ENCODE results near the gene NXPE3. TPM values are rescaled to one million over a fixed set of nuclear protein-coding genes. Genes with fewer than 3 reads are reported as not detected.

Gene NXPE3
- total and polyA plus RNA-seq, 9 of the 15 experiments (the other 6 are each of a cell fraction or from before 2014, with no cell fraction given): 0.25 to 2.5 (median 0.95) TPM

DNA sequence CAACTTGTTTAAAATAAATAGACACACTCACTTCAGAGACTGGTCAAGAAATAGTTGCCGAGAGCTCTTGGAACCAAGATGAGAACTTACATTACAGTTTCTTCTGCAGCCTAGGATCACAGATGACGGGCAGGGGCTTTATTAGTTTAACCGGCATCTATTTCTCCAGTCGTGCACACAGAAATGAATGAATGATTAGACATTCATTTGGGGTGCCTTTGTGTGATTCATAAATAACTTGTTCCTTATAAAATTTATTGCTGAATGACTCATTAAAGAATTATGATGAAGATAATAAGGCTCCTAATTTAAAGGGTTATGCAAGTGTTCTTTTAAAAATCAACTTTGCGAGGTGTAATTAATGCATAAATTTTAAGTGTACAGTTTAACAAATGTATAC, 91.1 kb downstream of the NXPE3 start (continued):
- TF ChIP-seq, protein P1, sequence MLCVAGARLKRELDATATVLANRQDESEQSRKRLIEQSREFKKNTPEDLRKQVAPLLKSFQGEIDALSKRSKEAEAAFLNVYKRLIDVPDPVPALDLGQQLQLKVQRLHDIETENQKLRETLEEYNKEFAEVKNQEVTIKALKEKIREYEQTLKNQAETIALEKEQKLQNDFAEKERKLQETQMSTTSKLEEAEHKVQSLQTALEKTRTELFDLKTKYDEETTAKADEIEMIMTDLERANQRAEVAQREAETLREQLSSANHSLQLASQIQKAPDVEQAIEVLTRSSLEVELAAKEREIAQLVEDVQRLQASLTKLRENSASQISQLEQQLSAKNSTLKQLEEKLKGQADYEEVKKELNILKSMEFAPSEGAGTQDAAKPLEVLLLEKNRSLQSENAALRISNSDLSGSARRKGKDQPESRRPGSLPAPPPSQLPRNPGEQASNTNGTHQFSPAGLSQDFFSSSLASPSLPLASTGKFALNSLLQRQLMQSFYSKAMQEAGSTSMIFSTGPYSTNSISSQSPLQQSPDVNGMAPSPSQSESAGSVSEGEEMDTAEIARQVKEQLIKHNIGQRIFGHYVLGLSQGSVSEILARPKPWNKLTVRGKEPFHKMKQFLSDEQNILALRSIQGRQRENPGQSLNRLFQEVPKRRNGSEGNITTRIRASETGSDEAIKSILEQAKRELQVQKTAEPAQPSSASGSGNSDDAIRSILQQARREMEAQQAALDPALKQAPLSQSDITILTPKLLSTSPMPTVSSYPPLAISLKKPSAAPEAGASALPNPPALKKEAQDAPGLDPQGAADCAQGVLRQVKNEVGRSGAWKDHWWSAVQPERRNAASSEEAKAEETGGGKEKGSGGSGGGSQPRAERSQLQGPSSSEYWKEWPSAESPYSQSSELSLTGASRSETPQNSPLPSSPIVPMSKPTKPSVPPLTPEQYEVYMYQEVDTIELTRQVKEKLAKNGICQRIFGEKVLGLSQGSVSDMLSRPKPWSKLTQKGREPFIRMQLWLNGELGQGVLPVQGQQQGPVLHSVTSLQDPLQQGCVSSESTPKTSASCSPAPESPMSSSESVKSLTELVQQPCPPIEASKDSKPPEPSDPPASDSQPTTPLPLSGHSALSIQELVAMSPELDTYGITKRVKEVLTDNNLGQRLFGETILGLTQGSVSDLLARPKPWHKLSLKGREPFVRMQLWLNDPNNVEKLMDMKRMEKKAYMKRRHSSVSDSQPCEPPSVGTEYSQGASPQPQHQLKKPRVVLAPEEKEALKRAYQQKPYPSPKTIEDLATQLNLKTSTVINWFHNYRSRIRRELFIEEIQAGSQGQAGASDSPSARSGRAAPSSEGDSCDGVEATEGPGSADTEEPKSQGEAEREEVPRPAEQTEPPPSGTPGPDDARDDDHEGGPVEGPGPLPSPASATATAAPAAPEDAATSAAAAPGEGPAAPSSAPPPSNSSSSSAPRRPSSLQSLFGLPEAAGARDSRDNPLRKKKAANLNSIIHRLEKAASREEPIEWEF (CRISPR knock-in tag; IDR thresholded peaks at IDR 0.05): no peak
- TF ChIP-seq LARP7 (IDR thresholded peaks at IDR 0.05): no peak
- TF ChIP-seq, protein P2, sequence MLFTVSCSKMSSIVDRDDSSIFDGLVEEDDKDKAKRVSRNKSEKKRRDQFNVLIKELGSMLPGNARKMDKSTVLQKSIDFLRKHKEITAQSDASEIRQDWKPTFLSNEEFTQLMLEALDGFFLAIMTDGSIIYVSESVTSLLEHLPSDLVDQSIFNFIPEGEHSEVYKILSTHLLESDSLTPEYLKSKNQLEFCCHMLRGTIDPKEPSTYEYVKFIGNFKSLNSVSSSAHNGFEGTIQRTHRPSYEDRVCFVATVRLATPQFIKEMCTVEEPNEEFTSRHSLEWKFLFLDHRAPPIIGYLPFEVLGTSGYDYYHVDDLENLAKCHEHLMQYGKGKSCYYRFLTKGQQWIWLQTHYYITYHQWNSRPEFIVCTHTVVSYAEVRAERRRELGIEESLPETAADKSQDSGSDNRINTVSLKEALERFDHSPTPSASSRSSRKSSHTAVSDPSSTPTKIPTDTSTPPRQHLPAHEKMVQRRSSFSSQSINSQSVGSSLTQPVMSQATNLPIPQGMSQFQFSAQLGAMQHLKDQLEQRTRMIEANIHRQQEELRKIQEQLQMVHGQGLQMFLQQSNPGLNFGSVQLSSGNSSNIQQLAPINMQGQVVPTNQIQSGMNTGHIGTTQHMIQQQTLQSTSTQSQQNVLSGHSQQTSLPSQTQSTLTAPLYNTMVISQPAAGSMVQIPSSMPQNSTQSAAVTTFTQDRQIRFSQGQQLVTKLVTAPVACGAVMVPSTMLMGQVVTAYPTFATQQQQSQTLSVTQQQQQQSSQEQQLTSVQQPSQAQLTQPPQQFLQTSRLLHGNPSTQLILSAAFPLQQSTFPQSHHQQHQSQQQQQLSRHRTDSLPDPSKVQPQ (CRISPR knock-in tag; IDR thresholded peaks at IDR 0.05; ENCODE audit: borderline replicate concordance): no peak

Data from K562 (cell line).